HG02970 (cell line): ENCODE results near the gene ANKRD29.
"Not testable (repeated sequence)": the region's sequence is repeated elsewhere in the genome, so short reads cannot be mapped to it uniquely, and the experiment has no call there.

Experiments
- ATAC-seq: cut with Tn5 transposase; IDR thresholded peaks from one replicate; pipeline ENCODE4 v1.9.1; 2021; ENCODE audit warnings: mild to moderate bottlenecking, moderate library complexity, moderate number of reproducible peaks; ENCODE audit not compliant: unreplicated experiment, low FRiP score

ANKRD29 gene

DNA sequence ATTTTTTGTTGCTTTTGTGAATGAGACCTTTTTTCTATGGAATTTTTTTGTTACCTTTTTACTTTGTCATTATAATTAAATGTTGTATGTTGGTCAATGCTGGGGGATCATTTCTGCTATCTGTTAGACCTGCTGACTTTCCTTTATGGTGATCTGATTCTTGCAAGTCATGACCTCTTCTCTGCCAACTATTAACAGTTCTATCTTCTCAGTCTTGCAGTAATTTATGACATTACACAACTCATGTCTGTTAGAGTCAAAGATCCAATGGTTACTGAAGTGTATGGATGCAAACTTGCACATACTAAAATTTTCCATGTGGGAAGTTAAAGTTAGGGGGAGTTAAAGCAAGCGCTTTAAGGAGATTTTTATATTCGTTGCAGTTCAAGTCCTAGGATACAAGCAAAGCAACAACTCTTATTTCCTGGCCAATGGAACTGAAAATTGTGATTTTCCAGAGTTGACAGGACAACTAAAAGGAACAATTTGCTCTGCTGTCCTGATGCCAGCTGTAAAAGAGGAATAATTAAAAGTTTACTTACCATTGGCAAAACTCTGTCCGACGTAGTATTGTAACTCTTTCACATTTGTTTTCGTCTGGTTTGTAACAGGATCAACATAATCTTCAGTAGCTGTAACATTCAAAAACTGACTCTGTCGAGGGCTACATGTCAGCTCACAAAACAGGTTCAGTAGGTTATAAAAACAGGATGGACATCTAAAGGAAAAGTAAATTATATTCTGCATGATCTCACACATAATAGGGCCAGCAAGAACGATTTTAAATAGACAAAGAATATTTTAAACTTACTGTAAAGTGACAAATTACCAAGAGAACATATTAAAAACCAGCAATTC is 94.2 kb downstream of the ANKRD29 start:
- ATAC-seq = no peak

DNA sequence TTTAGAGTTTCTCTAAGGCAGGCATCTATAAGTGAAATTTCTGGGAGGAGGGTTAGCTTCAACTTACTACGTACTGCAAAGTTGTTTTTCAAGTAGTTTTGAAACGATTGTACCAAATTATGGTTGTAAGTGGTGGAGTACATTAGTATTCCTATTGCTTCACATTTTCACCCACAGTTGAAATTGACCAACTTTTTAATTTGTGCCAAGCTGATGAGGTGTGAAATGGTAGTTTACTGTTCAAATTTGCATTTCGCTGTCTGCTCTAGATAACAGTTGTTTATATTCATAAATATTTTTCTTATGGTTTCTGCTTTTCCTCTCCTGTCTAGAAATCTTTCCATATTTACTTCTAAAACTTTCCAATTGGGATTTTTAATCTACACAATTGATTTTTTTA is 95.0 kb downstream of the ANKRD29 start:
- ATAC-seq = no peak

DNA sequence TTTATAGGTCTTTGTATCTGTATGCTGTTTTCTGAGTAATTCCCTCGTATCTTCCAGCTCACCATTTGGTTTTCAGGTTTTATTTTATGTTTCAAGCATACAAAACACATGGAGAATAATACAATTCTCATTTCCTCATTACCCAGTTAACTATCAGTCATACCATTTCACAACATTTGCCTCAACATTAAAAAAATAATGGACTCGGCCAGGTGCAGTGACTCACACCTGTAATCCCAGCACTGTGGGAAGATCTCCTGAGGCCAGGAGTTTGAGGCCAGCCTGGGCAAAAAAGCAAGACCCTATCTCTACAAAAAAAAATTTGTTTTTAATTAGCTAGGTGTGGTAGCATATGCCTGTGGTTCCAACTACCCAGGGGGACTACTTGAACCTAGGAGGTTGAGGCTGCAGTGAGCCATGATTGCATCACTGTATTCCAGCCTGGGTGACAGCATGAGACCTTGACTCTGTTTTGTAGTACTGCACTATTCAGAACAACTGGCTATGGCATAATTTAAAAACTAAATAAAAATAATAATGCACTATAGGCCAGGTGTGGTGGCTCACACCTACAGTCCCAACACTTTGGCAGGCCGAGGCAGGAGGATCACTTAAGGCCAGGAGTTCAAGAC is 96.7 kb downstream of the ANKRD29 start:
- ATAC-seq = no peak

DNA sequence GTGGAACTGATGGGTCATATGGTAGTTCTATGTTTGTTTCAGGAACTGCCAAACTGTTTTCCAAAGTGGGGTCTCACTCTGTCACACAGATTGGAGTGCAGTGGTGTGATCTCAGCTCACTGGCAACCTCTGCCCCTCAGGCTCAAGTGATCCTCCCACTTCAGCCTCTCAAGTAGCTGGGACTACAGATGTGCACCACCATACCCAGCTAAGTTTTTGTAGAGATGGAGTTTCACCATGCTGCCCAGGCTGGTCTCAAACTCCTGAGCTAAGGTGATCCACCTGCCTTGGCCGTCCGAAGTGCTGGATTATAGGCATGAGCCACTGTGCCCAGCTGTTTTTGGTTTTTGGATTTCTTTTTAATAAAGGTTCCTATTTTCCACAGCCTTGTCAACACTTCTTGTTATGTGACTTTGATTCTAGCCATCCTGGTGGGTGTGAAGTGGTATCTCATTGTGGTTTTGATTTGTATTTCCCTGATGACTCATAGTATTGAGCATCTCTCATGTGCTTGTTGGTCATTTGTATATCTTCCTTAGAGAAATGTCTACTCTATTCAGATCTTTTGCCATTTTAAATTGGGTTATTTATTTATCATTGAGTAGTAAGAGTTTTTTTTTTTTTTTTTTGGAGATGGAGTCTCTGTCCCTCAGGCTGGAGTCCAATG is 99.2 kb downstream of the ANKRD29 start:
- no peak for ATAC-seq

DNA sequence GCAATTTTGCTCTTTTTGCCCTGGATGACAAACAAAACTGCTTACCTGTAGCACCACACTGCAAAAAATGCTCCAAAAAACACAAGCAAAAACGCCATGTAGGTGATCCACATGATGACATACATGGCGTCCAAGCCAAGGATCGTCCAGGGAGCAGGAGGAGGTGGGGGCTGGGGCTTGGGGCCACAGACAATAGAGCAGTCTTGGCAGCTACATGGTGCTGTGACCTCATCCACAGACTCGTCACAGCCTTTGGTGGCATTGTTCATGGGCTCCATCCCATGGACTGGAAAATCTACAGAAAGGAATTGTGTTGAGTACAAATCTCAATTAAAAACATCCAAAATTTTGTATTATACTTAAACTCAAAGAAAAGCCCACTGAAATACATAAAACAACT is 102.5 kb downstream of the ANKRD29 start:
- ATAC-seq = no peak

DNA sequence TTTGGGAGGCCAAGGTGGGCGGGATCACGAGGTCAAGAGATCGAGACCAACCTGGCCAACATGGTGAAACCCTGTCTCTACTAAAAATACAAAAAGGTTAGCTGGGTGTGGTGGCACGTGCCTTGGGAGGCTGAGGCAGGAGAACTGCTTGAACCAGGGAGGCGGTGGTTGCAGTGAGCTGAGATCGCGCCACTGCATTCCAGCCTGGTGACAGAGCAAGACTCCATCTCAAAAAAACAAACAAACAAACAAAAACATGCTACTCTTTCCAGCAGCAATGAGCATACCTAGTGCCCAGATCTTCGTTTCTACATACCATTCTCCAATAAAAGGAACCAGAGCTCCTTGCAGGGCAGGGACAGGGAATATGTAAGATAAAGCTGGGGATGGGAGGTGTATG is 105.2 kb downstream of the ANKRD29 start:
- not testable (repeated sequence) for ATAC-seq

DNA sequence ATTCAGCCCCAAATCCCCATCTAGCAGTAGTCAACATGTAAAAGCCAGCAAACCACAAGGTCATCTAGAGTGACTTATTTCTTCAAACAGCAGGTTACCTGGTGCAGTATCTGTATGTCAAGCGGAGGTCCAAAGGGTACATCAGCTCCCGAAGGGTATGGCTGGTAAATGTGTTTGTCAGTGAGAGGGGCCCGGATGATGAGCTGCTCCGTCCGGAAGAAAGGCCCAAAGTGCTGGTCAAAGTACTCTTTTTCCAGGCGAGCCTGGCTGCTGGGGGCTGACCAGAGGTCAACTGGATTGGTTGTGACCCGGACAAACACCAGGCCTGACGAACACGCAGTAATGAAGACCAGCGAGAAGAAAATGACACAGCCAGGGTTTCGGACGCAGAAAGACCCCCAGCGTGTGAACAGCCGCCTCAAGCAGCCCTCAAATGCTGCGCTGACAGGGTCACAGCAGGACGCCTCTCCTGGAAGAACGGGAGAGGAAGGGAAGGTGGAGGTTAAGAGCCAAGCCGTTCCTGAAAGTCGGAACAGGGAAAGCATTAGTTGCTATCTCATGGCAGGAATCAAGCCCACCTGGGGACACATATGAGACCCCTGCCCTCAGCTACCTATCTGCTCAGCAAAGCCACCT is 106.4 kb downstream of the ANKRD29 start:
- ATAC-seq = no peak

DNA sequence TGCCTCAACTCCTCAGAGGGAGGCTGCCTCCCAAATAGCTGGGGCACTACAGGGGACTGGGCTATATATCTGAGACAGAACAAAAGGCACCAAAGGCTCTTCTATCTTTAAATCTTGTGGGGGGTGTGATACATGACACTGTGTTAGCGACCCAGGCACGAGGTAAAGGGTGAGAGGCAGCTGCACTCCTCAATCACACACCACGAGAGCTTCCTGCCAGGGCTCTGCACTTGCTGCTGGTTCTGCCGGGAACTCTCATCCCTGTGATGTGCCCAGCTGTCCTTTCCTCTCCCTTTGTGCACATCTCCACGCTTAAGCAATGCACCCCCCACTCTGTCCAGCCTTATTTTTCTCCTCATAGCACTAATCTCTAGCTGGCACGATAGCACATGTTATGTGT is 108.8 kb downstream of the ANKRD29 start:
- ATAC-seq = no peak

DNA sequence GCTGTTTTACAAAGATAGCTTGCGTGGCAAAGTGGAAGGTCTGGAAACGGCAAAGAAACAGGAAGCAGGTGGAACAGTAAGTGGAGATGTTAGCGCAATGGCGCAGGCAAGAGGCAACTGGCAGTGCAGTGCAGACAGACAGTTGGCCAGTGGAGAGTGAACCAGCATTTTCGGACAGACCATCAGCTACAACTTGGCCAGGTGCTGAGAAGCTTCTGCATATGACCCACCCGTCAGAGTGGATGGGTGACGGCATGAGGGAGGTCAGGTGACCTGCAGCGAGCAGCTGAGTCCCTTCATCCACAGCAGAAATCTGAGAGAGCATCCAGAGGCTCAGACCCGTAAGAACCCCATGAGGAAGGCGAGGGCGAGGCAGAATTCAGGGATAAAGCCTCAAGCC is 110.2 kb downstream of the ANKRD29 start:
- no peak for ATAC-seq

DNA sequence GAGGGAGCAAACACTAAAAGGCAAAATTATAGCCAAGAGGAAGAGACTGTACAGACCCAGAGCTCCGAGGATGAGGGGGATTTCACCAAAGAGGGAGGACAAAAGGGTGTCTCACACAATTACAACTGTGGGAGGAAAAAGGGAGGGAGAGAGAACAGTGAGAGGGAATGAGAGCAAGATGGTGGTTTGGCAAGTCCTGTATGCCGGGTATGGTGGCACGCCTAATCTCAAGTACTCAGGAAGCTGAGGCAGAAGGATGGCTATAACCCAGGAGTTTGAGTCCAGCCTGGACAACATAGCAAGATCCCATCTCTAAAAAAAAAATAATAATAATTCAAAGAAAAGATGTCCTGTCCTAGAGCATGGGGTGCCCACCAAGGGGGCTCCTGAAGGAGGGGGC is 110.7 kb downstream of the ANKRD29 start:
- no peak for ATAC-seq

DNA sequence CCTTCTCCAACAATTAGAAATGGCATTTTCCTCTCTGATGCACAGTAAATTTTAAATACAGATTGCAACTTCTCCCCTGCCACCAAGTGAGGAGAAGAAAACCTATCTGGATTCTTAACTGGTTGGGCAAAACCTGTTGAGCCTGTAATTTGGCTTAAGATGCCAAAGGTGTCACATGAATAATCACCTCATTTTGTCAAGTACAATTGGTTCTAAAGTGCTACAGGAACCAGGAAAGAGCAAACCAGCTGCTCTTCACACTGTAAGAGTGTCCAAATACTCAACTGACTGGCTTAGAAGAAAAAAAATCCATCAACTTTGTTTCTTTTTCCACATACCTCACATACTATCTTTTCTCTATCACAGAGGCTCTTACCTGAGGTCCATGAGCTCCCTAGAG is 111.8 kb downstream of the ANKRD29 start:
- no peak for ATAC-seq
